Measurements from ENCODE around the gene EVA1B.

DNA sequence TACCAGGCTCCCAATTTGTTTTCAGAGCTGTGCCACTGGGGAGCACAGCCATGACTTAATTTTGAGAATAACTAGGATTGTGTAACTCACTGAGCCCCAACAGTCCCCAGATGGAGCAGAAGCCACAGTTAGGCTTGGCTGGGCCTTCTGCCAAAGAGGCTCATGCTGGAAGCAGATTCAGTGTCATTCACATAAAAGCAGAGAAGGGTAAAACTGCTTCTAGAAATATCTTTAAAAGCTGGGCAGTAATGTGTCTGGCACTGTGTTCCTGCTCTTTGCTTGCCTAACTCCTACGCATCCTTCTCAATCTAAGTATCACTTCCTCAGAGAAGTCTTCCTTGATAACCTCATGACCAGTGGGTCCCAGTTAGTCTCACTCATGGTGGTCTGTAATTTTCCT lies 41.9 kb upstream of the EVA1B start:
- TF ChIP-seq POLR2AphosphoS5 (IDR thresholded peaks at IDR 0.05), result no peak
- TF ChIP-seq, protein P1, sequence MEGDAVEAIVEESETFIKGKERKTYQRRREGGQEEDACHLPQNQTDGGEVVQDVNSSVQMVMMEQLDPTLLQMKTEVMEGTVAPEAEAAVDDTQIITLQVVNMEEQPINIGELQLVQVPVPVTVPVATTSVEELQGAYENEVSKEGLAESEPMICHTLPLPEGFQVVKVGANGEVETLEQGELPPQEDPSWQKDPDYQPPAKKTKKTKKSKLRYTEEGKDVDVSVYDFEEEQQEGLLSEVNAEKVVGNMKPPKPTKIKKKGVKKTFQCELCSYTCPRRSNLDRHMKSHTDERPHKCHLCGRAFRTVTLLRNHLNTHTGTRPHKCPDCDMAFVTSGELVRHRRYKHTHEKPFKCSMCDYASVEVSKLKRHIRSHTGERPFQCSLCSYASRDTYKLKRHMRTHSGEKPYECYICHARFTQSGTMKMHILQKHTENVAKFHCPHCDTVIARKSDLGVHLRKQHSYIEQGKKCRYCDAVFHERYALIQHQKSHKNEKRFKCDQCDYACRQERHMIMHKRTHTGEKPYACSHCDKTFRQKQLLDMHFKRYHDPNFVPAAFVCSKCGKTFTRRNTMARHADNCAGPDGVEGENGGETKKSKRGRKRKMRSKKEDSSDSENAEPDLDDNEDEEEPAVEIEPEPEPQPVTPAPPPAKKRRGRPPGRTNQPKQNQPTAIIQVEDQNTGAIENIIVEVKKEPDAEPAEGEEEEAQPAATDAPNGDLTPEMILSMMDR (IDR thresholded peaks at IDR 0.05), result no peak
